K562 (cell line): ENCODE measurements around the gene CD55. TPM values are rescaled to one million over a fixed set of nuclear protein-coding genes. Genes with fewer than 3 reads are reported as not detected.

Experiments used
- ARID1B ChIP-seq: fragments of 450-650 bp; IDR thresholded peaks from 2 replicates; pipeline ENCODE4 v1.6.1; 2016; ENCODE audit warnings: antibody characterized with exemption, mild to moderate bottlenecking, inconsistent platforms
- CHD2 ChIP-seq: IDR thresholded peaks from 2 replicates; pipeline ENCODE4 v1.6.1; 2011; ENCODE audit warnings: low read depth, low read length
- CHD7 ChIP-seq: fragments of 200-600 bp; sonication (generic); IDR thresholded peaks from one replicate; pipeline ENCODE4 v1.6.1; 2012; ENCODE audit warnings: mild to moderate bottlenecking, low read depth, low read length, inconsistent platforms
- EP300 ChIP-seq: IDR thresholded peaks from 2 replicates; pipeline ENCODE4 v1.6.1; 2012; ENCODE audit warnings: low read length, improper control_type of control experiment
- EWSR1 ChIP-seq: fragments of 450-650 bp; IDR thresholded peaks from 2 replicates; pipeline ENCODE4 v1.6.1; 2018; ENCODE audit warnings: borderline replicate concordance, mild to moderate bottlenecking, low read depth, moderate library complexity; ENCODE audit not compliant: partially characterized antibody
- IRF2 ChIP-seq: sonication (generic); formaldehyde crosslinking; IDR thresholded peaks from 2 replicates; pipeline ENCODE4 v1.8.1; 2022; ENCODE audit warnings: mild to moderate bottlenecking, missing genetic modification reagents
- MBD2 ChIP-seq: sonication (generic); IDR thresholded peaks from 2 replicates; pipeline ENCODE4 v1.6.1; 2016; ENCODE audit warnings: low read depth, borderline replicate concordance
- MYNN ChIP-seq, 2 experiments: sonication (generic); formaldehyde crosslinking in 1 of 2; IDR thresholded peaks; 2 replicates each; pipeline versions ENCODE4 v1.5.0 to v1.6.1; 2016 to 2020; ENCODE audit warnings: antibody characterized with exemption in 1 of 2, missing genetic modification reagents in 1 of 2
- NFATC3 ChIP-seq: fragments of 450-650 bp; IDR thresholded peaks from 2 replicates; pipeline ENCODE4 v1.6.1; 2017; ENCODE audit warnings: mild to moderate bottlenecking
- OTX1 ChIP-seq: fragments of 450-650 bp; formaldehyde crosslinking; IDR thresholded peaks from 2 replicates; pipeline ENCODE4 v1.4.0; 2022; ENCODE audit warnings: mild to moderate bottlenecking
- PKNOX1 ChIP-seq: fragments of 450-650 bp; IDR thresholded peaks from 2 replicates; pipeline ENCODE4 v1.6.1; 2016
- POLR2A ChIP-seq: fragments of 450-650 bp; conservative IDR thresholded peaks from 2 replicates; pipeline ENCODE4 v1.6.1; 2016
- SNAPC5 ChIP-seq: fragments of 250-450 bp; sonication (Bioruptor Pico); IDR thresholded peaks from 2 replicates; pipeline ENCODE4 v1.8.0; 2021; ENCODE audit warnings: moderate library complexity, mild to moderate bottlenecking, inconsistent platforms
- STAG1 ChIP-seq: sonication (generic); formaldehyde crosslinking; IDR thresholded peaks from 2 replicates; pipeline ENCODE4 v1.5.0; 2020; ENCODE audit warnings: missing genetic modification reagents, borderline replicate concordance
- ZNF77 ChIP-seq: fragments of 250-450 bp; sonication (Bioruptor Pico); IDR thresholded peaks from 2 replicates; pipeline ENCODE4 v1.5.0; 2020
- polyA plus RNA-seq, 8 experiments: library from polyadenylated mRNA; depleted of rRNA in 4 of 8; stranded (reverse) in 5 of 8; unstranded in 3 of 8; fragments of >200 nt; fragmentation: Nextera tagmentation in 2 of 8; fragmentation: Illumina TruSeq in 1 of 8; extraction: Ambion mirVana in 2 of 8; extraction: Trizol in 1 of 8; gene quantifications; 2 replicates each; pipeline versions ENCODE4 v1.2.1 to v1.2.3, GENCODE V29; 2011 to 2014; ENCODE audit warnings: inconsistent platforms in 1 of 8, missing spikeins in 1 of 8
- total RNA-seq, 7 experiments: library from RNA; depleted of rRNA in 6 of 7; stranded (reverse); fragments of >200 nt in 6 of 7; fragmentation: Illumina TruSeq in 2 of 7; extraction: Trizol in 2 of 7; gene quantifications; 2 replicates each; pipeline versions ENCODE4 v1.2.1 to v1.2.3, GENCODE V29; 2011 to 2021; ENCODE audit warnings: low replicate concordance in 1 of 7
- TF ChIP-seq, protein P1 (sequence below), 2 experiments: fragments of 450-650 bp; conservative IDR thresholded peaks; 2 replicates each; pipeline ENCODE4 v1.6.1; 2017; ENCODE audit warnings: mild to moderate bottlenecking in 2 of 2, moderate library complexity in 2 of 2

CD55 gene
- total and polyA plus RNA-seq, 9 of the 15 experiments (the other 6 are each of a cell fraction or from before 2014, with no cell fraction given) = 17.7 to 150 (median 97.0) TPM

- TF ChIP-seq STAG1 (CRISPR knock-in tag) (no peak), ZNF77 (CRISPR knock-in tag) (no peak), NFATC3 (no peak), MBD2 (no peak), SNAPC5 (no peak), PKNOX1 (peak; percentile 45), OTX1 (CRISPR knock-in tag) (no peak), EWSR1 (no peak), CHD7 (no peak), MYNN (IDR thresholded peaks at IDR 0.05) (no peak), MYNN (CRISPR knock-in tag; IDR thresholded peaks at IDR 0.05) (no peak), CHD2 (no peak), ARID1B (peak; percentile 82), POLR2A (no peak), IRF2 (no peak), EP300 (peak; percentile 42)
- TF ChIP-seq, protein P1, sequence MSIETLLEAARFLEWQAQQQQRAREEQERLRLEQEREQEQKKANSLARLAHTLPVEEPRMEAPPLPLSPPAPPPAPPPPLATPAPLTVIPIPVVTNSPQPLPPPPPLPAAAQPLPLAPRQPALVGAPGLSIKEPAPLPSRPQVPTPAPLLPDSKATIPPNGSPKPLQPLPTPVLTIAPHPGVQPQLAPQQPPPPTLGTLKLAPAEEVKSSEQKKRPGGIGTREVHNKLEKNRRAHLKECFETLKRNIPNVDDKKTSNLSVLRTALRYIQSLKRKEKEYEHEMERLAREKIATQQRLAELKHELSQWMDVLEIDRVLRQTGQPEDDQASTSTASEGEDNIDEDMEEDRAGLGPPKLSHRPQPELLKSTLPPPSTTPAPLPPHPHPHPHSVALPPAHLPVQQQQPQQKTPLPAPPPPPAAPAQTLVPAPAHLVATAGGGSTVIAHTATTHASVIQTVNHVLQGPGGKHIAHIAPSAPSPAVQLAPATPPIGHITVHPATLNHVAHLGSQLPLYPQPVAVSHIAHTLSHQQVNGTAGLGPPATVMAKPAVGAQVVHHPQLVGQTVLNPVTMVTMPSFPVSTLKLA (conservative IDR thresholded peaks at IDR 0.05) = no peak
These were observed 86.3 kb downstream of the CD55 start (continued) for GRCh38 chr1:207407655-207408260.
